HG02852 (cell line): ENCODE measurements around the gene ATP11A.

Experiments used
- ATAC-seq: cut with Tn5 transposase; IDR thresholded peaks from one replicate; pipeline ENCODE4 v1.9.1; 2021; ENCODE audit warnings: mild to moderate bottlenecking, moderate library complexity; ENCODE audit not compliant: unreplicated experiment

The ATP11A gene

DNA sequence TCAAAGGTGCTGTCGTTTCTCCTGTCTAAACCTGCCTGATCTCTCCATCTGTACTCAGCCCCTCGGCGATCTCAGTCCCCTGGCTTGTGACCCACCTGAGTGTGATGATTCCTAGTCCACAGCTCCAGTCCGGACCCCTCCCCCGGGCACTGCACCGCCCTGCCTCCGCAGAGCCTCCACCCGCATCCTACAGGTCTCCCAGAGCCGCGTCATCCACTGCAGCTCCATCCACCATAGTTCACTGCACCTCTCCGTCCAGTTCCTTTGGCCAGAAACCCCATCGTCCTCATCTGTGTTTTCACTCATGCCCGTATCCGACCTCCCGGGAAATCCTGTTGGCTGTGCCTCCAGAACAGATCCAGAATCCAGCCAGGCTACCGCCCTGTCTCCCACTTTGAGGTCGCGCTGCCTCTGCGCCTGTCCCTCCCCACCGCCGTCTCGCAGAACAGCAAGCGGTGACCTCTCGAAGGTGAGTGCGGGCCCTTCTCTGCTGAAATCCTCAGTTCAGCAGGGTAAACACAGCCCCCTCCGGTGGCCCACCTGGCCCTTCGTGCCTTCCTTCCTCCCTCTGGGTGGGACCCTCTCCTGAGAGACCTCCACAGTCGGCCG lies 227.3 kb downstream of the ATP11A start:
- ATAC-seq: no peak

DNA sequence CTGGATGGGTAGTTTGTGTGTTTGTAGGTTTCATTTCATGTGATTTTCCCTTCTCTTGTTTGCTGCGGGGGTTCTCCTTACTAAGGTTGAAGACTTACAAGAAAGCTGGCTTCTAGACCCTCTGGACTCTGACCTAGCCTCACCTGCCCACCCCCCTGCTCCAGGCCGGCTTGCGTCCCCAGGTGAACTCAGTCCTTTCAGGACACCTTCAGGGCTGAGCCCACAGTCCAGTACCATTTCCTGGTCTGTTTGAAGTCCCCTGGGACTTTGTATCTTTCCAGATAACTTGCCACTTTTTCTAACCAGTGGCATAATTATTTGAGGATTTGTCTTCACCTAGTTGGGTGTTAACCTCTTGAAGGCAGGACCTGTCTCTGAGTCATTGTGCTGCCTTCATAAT lies 227.9 kb downstream of the ATP11A start:
- ATAC-seq: no peak

DNA sequence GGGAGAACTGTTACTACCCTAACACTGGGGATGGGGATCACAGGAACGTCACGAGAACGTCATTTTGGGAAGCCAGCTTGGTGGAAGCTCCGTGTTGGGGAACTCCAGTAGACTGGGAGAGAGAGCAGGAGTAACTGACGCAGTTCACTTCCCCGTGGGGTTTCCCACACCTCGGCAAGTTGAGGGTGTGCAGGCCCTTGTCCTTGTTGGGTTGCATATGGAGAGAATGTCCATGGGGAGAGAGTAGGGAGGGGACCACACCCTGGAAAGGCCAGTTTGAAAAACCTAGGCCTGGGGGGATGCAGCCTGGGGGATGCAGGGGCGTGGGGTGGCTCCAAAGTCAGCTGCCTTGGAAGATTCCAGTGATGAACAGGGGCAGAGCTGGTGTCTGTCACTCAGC lies 228.4 kb downstream of the ATP11A start:
- no peak for ATAC-seq

DNA sequence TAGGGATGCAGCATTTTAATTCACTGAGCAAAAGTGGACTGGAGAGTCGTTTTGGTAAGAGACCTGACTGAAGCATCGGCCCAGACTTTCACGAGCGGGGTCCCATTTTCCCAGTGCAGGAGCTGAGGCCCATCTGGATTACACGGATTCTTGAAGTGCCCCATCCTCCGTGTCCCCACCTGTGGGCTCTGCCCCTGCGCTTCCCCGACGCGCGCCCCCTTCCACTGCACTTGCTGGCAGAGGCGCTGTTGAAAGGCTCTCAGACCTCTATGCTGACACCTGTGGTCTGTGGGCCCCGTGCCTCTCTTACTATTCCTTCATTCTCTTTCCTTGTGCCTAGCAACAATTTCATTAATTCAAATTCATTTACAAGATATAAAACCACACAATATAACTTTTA lies 228.9 kb downstream of the ATP11A start:
- no peak for ATAC-seq

DNA sequence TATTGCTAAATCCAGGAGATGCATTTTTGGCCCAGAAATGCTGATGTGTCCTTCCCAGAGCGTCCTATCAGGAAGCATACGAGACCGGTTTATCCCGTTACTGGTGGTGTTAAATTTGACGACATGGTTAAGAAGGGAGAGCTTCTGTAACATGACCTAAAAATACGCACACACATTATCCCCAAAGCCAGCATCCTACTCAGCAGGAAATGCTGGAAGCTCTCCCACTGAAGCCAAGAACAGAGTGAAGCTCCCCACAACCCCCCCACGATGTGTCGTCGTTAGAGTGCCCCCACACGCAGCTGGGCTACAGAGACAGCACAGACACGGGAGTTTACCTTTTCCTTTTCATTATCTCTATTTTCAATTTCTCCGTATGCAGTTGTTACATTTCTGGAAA lies 234.1 kb downstream of the ATP11A start:
- ATAC-seq: no peak

DNA sequence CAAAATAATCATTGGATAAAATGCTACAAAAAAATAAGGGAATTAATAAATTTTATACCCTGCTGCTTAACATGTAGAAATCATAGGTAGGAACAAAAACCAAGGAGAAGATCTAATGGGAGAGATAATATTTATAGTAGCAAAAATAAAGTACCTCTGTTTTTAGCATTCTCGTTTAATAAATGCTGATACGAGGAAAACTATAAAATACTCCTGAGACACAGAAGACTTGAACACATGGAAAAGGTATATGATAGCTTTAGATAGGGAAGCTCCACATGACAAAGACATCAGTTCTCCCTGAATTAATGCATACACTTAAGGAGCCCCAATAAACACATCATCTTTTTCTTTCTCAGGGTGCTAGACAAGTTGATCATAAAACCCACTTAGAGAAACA lies 234.5 kb downstream of the ATP11A start:
- no peak for ATAC-seq

DNA sequence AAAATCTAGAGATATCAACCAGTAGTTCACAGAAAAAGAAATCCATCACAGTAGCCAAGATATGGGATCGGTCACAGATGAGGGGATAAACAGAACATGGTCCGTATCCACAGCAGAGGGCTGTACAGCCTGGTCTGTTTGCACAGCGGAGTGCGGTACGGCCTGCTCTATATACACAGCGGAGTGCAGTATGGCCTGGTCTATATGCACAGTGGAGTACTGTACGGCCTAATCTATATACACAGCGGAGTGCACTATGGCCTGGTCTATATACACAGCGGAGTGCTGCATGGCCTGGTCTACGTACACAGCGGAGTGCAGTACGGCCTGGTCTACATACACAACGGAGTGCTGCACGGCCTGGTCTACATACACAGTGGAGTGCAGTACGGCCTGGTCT lies 236.2 kb downstream of the ATP11A start:
- no peak for ATAC-seq

DNA sequence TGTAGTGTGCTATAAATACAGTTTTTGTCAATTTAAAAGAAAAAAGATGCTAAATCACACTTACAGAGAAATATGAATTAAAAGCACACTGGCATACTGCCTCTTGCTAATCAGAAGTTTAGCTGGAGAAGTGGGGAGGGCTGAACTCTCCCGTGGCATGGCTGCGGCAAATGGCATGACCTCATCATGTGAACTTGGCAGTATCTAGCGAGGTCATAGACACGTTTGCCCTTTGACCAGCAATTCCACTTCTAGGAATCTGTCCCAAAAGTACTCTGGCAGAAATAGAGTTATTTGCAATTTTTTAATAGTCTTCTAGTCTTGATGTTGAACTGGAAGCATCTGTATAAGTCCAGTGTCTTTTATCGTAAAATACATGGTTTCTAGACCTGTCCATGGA lies 237.2 kb downstream of the ATP11A start:
- ATAC-seq: no peak

DNA sequence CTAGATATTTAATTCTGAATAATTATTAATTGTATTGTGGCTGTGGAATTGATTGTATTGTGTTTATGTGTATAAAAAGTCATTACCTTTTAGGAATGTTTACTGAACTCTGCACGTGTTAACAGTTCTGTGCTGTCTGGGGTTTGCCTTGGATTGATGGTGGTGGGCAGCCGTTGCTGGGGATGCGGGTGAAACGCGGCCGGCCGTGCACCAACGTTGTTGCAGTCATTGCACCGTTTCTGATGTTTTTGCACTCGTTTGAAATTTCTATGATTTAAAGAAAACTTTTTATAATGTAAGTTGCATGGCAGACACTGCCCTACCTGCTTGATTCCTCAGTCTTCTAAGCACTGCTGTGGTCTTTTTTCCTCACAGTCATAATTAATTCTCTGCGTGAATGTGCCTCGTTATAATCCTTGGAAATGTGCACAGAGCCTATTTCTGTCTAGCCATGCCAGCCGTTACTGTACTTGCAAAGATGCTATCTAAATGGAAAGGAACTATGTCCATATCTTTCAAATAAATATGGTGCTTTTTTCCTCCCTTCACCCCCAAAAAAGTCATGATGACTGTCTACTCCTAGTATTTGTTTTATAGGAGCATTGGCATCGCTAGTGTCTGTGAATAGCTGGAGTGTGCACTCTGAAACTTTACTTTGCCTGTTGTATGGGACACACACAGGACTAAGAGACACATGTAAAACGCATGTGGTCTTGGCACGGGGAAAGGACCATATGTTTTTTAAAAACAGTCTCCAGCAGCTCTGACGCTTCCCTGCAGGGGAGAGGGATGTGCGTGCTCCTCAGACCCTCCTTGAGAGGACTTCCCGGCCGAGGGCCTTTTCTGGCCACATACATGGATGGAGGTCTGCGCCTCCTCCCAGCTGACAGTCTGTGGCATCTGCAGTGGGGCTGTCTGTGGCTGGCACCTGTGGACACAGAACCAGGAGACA lies 238.5 kb downstream of the ATP11A start:
- no peak for ATAC-seq

DNA sequence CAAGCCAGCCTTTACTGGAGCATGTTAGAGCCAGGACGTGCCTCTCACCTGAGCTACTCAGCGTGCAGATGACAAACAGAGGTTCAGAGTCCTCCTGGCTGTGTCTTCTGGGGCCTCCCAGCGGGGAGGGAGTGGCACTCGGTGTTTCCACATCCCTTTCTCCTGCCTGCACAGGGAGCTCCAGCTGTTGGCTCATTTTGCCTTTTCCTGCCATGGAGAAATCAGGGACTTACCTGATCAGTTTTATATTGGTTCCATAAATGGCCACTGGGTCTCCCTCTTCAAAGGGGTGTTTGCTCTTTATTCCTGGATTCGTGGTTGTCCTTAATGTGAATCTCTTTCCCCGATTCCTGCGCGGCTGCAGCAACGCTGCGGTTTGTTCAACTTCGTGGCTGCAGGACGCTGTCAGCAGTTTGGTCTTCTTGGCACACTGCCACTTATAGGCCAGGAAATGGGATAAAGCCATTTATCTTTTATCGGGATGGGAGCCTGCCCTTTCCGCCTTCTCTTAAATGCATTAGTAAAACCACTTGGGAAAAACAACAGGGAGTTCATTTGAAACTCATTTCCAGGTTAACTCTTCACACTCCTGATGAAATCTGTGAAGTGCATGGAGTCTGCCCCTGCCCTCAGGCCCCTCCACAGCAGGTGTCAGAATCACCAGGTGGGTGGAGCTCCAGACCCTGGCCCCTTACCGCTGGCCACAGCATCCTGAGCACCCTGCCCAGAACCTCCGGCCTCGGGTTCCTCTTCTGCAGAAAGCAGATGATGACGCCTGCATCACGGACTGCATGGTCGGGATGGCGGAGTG lies 239.3 kb downstream of the ATP11A start:
- ATAC-seq: no peak

DNA sequence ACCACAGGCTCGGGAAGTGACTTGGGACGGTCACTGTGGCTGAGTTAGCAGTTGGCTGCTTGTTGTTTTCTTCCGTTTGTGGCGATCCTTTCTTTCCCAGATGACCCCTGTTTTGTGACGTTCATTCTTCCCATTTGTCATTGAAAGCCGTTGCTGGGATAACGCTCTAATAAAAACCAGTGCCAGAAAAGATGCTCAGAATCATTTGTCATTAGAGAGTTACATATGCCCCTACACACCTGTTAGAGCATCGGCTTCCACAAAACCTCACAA lies 239.9 kb downstream of the ATP11A start:
- ATAC-seq: no peak

DNA sequence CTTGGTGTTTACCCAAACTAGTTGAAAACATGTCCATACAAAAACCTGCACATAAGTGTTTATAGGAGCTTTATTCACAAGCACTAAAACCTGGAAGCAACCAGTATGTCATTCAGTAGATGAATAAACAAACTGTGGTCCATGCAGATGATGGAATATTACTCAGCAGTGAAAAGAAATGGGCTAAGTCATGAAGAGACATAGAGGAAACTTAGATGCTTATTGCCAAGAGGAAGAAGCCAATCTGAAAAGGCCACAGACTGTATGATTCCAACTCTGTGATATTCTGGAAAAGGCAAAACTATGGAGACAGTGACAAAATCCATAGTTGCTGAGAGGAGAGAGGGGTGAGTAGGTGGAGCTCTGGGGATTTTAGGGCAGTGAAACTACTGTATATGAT lies 240.4 kb downstream of the ATP11A start:
- ATAC-seq: no peak

DNA sequence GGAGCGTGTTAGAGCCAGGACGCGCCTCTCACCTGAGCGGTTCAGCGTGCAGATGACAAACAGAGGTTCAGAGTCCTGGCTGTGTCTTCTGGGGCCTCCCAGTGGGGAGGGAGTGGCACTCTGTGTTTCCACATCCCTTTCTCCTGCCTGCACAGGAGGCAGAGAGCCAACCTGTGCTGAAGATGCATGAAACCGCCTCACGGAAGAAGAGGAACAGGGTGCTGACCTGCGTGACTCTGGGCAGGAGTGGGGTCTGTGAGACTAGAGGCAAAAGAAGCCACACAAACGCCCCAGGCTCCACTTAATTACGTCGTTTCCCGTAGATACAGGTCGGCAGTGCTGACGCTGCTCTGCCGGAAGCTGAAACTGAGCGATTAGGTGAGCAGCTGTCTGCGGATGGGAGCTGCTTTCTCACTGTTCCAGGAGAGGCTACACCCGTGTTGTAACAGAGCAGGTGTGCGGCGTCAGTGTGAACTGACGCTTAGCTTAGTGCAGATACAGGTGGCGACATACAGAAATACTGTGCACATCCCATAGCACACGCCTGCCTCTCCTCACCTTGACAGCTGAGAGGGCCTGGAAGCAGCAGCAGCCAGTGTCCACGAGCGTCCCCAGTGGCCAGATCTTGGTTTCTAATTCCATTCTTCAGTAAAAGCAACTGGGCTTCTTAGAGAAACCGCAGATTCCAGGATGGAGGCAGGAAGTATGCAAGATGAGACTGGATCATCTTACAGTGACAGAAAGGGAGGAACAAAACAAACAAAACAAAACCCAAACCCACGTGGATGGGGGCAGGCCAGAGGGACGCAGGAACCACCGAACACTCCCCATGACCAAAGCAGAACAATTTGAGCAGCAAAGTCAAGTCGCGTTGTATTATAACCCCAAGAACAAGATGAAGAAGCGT lies 241.4 kb downstream of the ATP11A start:
- ATAC-seq: no peak

DNA sequence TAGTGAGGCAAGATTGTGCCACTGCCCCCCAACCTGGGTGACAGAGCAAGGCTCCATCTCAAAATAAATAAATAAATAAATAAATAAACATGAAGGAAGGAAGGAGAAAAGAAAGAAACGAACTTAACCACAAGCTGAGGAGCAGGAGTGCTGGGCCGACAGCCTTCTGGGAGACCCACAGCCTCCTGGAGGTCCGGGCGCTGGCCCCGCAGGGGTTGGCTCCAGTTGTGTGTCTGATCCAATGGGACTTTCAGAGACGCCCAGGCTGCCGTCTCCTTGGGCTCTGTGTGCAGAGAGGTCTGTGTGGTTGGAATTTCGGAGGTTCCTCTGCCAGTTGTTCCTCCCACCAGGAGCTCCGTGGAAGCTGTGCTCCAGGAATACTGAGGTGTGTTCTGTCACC lies 243.1 kb downstream of the ATP11A start:
- ATAC-seq: no peak

DNA sequence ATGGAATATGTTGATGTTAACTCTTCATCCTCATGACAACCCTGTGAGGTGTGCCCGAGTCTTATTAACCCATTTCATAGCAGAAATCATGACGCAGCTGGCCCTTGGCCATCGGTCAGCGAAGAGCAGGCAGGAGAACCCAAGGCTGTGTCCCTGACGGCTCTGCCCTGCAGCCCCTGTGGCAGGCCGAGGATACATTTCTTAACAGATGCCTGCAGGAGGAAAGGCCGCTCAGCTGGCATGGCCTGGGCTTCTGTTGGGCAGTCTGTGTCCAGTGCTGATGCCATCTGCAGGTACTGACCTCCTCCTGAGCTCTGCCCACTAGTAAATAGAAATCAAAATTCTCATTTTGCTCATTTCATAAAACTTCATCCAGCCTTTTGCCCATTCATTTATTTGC lies 243.8 kb downstream of the ATP11A start:
- no peak for ATAC-seq

DNA sequence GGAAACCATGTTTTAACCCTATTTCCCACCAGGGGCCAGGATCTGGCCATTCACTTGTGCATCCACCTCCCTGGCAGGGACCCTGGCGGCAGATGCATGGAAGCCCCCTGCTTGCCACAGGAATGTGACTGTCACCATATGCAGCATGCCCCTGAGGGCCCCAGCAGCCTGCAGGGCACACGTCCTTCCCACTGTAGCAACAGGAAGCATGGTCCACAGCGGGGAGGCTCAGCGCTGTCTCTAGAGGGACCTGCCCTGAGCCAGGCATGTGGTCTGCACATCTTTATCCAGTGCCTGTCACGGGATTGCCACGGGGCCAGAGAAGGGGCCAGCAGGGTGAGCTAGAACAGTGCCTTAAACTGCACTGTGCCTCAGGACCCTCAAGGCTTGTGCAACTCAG lies 244.2 kb downstream of the ATP11A start:
- no peak for ATAC-seq
